OCI-LY1 (cell line): ENCODE measurements around the gene COBL.

Source experiments
- EZH2 ChIP-seq: fragments of 200-600 bp; sonication (generic), shearing (Covaris generic); IDR thresholded peaks from 2 replicates; pipeline ENCODE4 v1.8.0; 2017; ENCODE audit warnings: borderline replicate concordance, mixed run types, mild to moderate bottlenecking, antibody characterized with exemption, low read length, moderate library complexity, mixed read lengths
- TF ChIP-seq, protein P1 (sequence below): fragments of 200-600 bp; sonication (generic), shearing (Covaris generic); IDR thresholded peaks from 2 replicates; pipeline ENCODE4 v1.5.1; 2017; ENCODE audit warnings: mild to moderate bottlenecking, antibody characterized with exemption, low read length, moderate library complexity, mixed read lengths

DNA sequence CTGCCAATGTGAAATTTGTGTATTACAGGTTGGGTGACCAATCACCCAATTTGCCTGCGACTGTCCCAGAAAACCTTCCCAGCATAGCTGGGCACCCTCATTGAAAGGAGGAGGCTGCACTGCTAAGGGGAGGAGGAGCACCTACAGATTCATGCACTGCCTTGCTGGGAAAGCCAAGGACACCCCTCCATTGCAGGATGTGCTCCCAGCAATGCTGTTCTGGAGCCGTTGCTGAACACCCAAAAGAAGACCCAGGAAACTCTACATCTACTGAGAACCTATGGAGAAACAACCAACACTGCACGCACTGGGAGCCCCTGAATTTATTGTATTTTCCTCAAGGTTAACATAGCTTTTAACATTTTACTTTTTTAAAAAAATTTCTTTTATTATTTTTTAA is 295.7 kb downstream of the COBL start:
- TF ChIP-seq, protein P1, sequence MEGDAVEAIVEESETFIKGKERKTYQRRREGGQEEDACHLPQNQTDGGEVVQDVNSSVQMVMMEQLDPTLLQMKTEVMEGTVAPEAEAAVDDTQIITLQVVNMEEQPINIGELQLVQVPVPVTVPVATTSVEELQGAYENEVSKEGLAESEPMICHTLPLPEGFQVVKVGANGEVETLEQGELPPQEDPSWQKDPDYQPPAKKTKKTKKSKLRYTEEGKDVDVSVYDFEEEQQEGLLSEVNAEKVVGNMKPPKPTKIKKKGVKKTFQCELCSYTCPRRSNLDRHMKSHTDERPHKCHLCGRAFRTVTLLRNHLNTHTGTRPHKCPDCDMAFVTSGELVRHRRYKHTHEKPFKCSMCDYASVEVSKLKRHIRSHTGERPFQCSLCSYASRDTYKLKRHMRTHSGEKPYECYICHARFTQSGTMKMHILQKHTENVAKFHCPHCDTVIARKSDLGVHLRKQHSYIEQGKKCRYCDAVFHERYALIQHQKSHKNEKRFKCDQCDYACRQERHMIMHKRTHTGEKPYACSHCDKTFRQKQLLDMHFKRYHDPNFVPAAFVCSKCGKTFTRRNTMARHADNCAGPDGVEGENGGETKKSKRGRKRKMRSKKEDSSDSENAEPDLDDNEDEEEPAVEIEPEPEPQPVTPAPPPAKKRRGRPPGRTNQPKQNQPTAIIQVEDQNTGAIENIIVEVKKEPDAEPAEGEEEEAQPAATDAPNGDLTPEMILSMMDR: no peak
- TF ChIP-seq EZH2: no peak
